NCI-H510A (cell line): ENCODE data around the gene AKAP13.
A peak's percentile ranks its signal among the peaks of the same experiment; 100 is the strongest.

Experiments
- DNase-seq: peaks from one replicate; lab custom pipeline; 2025; lab: John Stamatoyannopoulos, UW

Gene AKAP13

DNA sequence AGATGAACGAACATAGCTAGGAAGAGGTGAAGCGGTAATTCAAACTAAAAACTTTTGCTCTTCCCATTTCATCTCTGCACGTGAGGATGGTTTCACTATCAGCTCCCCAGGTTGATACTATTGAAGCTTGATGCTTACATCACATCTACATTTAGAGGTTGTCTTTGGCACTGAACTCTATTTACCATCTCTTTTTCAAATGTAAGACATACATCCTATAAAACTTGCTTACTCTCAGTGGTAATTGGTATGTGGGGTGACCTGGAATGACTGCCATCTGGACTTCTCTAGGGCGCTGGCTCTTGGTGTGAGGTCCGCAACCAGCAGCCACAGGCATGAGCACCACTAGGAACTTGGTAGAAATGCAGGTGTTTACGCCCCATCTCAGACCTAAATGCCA, 118.1 kb downstream of the AKAP13 start:
- DNase-seq, result no peak

DNA sequence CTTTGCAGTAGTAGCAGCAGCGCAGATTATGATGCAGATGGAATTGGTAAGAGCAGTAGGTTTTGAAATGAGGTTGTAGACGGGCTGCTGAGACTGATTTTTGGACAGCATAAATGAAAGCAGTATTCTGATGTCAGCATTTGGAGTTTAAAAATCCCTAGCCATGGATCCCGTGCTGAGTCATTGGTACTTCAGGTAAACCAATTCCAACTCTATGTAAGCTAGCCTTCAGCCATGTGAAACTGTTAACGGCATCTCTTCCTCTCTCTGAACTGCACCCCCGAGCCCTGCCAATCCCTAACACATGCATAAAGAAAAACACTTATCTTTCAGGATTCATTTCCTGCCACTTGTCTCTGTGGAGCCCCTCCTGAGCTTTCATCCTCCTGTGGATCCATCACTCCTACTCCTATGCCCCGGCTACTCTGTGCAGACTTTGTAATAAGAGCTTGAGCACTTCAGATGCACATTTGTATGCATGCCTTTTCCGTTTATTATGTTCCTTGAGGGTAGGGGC, 119.0 kb downstream of the AKAP13 start:
- peak; percentile 57 for DNase-seq

DNA sequence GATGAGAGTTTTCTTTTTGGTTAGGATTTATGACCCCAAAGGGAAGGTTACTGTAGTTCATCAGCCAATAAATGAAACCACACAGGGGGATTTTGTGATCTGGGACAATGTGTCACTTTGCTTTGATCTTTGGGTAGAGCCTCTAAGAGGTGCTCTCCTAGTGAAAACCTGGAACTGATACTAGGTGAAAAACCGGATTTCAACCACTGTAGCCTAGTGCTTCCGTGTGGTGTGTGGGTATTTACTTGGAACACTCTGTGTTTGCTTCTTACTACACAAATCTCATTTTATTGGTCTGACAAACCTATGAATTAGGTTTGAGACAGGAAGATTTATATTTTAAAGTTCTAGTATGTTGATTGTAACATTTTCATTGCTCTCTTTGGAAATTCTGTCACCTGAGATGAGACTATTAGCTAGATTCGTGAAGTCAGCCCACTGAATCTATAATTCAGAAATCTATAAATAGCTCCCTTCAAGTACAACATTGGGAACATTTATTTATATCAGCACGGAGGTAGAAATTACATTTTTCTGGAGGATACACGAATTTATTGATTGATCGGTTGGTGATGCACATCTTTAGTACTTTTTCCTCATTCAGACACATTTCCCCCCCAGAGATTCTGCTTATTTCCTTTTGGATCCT, 119.8 kb downstream of the AKAP13 start:
- no peak for DNase-seq

DNA sequence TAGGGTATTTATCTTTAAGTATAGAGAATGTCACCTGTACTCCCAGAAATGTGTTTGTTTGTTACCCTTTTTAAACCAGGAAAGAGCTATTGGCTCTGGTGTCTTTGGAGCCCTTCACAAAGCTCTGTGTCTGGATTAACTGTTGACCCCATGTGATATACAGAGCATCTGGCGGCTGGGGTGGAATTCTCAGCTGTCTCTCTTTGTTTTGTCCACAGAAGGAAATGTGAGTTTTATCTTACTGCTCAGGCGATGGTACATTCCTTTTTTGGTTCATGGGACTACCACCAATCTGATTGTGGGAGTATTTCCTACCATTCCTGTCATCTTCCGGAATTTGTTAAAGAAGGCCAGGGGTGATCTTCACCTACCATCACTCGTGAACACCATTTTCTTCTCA, 120.3 kb downstream of the AKAP13 start:
- no peak for DNase-seq

DNA sequence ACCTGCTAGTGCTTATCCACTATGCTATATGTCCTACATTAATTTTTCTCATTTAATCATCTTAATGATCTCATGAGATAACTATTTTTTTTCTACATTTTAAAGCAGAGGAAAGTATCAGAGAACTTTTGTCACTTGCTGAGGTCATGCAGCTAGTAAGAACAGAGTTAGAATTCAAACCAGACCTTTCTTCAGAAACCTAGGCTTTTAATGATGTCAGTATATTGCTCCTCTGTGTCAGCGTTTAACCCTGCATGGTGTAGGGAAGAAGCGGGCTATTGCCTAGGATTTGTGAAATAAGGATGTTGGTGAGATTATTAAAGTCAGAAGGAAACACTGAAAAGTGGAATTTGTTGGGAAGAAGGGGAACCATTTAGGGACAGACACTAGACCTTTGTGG, 121.2 kb downstream of the AKAP13 start:
- DNase-seq, result no peak

DNA sequence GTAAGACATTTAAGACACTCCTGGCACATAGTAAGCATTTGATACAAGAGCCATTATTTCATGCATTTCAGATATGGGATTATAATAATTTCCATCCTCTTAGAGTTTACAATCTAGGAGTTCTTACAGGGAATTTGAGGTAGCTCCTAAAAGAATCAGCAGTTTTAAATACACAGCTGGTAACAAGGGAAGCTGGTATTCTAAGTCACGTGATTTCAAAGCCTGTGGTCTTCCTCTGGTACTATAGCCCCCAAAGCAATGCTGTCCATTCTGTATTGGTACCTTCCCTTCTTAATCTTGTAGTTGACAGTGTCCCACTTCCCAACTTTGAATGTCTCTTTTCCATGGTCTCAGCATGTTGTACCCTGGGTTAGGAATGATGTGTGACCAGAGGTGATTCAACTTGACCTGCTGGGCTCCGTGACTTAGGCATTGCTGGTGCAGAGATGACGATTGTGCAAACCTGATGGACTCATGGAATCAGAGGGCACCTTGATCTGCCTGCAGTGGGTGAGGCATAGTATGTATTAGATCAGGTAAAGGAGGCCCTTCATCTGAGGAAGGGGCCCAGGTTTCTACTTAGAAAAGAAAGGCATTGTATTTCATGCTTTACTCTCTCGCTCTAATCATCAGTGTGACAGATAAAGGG, 122.9 kb downstream of the AKAP13 start:
- no peak for DNase-seq

DNA sequence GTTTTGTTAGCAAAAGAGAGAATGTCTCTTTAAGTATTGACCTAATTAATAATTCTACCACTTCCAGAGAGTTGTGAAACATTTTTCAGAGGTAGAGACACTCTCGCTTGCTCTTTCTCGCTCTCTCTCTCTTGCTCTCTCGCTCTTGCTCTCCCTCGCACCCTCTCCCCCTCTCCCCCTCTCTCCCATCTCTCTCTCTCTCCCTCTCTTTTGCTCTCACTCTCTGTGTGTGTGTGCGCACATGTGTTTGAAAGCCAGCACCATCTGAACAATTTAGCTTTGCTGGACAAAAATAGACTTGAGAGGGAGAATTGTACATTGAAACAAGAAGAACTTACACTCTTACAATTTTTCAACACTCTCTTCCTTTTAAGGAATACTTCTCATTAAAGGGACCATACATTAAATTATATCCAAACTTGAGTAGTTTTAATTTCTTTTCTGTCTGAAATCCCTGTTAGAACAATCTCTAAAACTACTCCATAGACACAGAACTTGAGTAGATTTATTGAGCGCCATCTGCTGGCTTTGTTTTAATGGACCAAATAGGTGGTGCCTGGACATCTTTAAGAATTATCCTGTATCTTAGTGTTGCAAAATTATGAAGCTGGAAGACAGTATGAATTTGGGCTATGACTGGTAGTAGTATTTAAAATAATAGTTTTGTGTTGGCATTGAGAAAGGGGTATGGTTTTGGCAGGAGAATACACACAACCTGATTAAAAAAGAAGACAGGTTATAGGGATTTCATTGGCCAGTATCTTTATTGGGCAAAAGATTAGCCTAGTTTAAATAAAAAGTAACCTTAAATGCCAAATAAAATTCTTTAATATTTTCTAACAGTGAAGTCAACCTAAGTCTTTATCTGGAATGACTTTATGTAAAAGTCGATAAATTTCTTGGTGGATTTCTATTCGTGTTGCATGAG, 124.6 kb downstream of the AKAP13 start:
- no peak for DNase-seq

DNA sequence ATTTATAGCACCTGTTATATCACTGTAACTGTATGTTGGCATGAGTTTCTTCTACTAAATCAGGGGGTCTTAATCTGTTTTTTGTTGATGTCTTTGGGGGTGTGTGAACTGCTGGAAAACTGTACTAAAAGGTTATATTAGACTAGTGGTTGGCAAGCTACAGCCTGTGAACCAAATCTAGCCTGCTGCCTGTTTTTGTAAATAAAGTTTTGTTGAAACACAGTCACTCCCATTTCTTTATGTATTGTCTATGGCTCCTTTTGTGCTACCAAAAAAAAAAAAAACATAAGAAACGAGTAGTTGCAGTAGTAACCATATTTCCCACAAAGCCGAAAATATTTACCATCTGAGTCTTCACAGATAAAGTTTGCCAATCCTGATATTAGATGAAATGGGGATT, 126.7 kb downstream of the AKAP13 start:
- no peak for DNase-seq

DNA sequence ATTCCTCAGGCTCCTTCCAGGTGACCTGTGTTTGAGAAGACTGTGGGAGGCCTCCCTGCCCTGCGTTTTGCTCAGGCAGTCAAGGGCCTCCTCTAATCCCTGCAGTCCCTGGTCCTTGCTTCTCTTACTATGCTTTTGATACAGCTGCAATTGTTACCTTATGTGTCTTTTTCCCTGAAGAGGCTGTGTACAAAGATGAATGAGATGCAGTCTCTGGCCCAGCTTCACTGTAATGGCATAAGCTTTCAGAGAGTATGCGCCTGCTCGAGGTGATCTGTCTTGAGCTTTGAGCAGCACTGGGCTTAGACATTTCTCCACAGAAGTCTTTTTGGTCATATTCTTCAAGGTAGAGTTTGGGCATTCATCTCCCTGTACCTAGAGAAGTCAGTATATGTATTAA, 129.6 kb downstream of the AKAP13 start:
- no peak for DNase-seq

DNA sequence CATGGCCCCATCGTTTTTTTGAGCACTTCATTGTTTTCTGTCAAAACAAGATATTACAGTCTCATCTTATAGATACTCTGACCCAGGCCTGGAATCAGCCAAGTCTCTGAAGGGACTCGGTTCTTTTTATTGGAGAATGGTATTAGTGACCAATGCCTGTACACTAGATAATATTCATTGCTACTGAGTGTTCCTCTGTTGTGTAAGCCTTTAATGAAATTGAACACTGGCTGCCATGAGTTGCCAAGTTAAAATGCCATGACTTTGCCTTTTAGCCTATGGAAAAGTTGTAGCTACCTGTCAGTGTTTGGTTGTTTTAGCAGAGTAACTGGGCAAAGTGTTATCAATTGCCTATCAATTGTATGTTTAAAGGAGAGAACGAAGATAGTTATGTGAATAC, 134.0 kb downstream of the AKAP13 start:
- DNase-seq, result no peak

DNA sequence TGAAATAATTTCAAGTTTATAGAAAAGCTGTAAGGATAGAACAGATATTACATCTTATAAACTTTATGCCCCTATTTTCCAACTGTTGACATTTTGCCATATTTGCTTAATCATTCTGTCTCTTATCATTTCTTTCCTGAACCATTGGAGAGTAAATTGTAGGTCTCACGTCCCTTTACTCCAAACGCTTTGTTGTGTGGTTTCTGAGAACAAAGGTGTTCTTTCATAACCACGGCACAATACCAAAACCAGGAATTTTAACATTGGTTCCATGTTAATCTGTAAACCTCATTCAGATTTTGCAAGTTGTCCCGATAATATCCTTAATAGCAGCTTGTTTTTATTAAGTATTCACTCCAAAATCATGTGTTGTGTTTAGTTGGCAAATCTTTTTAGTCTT, 134.8 kb downstream of the AKAP13 start:
- DNase-seq, result no peak

DNA sequence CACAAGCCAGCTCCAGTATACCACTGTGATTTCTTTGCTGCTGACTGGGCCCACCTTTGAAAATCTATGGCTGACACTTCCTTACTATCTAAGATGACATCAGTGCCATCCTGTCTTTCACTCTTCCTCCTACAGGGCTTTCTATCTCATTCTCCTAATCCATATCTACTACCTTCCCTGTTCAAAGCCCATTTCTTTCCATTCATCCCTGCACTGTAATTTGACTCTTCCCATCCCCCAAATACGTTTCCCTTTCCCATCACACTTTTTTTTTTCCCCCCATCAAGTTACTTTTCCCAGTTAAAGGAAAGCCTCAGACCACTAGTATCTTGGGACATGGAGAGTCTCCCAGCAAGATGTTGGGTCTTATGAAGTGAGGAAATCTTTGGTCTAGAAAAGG, 136.7 kb downstream of the AKAP13 start:
- DNase-seq, result no peak

DNA sequence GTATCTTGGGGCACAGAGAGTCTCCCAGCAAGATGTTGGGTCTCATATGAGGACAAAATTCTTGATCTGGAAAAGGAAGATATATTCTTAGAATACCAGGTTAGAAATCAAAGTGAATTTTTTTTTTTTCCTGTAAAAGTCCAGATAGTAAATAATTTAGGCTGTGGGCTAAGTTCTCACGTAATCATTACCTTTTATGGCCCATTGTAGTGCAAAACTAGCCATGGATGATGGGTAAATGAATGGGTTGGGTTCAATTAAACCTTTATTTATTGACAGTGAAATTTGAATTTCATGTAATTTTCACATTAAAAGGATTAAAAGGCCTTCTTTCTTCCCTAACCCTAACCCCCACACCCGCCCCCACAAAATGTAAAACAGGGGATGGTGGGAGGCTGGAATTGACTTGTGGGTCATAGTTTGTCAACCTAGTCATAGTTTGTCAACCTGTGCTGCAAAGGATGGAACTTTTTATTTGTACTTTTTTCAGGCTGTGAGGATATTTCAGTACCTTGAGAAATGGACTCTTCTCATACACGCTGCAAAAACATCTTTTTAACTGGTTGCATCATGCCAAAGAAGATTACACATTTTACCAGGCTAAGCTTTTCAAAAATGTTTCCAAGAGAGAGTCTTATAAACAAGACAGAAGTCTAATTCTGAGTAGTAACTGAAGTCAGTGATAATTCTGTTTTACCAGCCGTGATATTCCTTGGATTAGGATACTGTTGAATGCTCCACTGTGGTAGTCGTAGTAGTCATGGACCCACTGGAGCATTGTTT, 138.8 kb downstream of the AKAP13 start:
- no peak for DNase-seq

DNA sequence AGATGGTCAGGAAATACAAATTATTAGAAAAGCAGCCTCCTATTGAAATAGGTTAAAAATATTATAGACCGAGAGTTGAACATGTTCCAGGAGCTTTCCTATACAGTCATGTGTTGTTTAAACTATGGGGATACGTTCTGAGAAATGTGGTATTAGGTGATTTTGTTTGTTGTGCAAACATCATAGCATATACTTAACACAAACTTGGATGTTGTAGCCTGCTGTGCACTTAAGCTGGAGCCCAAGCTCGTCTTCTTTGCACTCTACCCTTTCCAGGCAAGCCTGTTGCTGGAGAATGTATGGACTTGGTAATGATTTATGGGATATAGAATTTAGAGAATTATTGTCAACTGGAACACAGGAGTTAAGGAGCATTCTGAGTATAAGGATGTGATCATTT, 140.2 kb downstream of the AKAP13 start:
- no peak for DNase-seq

DNA sequence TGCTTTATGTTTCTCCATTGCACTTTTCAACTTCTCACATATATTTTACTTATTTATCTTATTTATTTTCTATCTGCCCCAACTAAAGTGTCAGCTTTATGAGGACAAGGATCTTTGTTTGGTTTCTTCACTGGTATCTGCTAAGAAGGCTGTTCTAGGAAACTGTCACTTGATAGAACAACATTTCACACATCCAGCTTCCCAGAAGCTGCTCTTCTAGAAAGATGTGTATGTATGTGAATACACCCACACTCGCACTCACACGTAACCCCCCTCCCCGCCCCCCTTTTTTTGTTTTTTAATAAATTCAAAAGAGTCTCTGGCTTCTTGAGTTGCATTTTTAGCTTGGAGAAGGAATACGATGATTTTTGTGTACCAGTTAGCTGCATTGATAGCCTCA, 143.1 kb downstream of the AKAP13 start:
- DNase-seq, result no peak

DNA sequence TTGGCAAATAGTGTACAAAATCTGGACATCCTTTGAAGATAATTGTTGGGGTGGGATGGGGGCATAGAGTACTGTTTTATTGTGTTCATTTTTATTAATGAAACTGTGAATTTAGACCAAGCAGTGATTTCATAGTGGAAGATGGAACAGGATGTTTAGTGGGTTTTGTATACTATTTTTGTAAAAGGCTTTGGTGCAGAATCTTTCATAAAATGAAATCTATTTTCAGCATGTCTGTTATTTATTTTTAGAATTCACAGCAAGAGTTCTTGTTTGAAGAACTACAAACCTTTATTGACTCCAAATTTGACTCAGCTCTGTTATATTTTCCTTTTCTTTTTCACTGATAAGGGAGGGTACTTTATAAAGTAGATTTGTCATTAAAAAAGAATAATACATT, 145.4 kb downstream of the AKAP13 start:
- DNase-seq, result no peak

DNA sequence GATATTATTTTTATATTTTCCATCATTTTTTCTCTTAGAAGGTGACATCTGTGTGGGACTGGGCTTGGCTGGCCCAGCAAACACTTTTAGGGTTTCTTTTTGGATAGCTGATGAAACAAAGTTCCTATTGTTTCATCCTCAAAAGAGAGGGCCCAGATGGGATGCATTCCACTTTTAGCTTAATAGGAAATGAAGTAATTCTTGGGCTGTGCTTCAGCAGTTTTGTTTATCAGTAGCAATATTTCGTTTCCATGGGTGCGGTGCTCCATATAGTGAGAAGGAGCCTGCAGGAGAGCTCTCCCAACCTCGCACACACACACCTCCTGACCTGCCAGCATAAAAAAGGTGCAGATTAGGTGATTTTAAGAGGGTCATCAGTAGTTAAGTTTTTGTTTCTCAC, 147.5 kb downstream of the AKAP13 start:
- DNase-seq, result no peak

DNA sequence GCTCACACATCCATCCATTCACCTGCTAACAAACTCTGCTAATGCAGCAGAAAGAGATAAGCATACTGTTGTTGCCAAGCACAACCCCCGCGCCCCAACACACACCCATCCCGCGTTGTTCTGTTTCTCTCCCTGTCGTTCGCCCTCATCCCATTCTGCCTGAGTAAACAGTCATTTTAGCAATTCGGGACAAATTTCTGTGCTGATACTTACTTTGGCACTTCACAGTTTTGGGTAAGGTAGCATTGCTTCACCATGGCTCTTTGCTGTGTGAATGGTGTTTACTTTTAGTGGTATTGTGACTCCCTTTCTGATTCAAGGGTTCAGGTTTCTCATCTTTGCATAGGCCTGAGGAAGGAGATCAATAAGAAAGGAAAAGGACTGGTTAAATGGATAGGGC, 149.7 kb downstream of the AKAP13 start:
- no peak for DNase-seq

DNA sequence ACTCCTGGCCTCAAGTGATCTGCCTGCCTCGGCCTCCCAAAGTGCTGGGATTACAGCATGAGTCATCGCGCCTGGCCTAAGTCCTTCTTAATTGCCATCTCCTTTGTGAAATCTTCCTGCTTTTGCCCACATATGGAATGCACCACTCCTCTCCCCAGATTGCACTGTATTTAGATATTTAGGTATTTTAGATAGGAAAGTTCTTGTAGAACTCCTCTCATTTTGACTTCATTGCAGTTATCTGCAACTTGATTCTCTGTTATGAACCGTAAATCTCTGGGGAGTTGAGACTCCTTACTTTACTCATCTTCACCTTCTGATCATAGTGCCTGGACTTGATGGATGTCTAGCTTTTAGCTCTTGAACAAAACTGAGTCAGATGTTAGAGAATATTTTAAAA, 150.7 kb downstream of the AKAP13 start:
- DNase-seq, result no peak

DNA sequence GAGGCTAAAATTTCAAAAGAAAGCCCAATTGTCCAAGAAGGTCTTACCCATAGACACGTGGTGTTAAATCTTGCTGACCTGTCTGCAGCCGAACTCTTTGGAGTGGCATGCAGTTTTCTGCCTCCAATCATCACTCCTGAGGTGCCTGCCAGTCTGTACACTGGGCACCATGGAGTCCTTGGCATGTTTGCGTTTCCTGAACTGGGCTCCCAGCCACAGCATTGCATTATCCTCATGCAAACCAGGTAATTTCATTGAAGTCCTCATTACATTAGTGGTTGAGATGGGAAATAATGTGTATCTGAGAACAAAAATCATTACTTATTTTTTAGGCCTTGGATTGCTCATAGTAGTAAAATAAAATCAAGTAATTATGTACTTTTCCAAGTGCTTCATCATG, 152.3 kb downstream of the AKAP13 start:
- no peak for DNase-seq

DNA sequence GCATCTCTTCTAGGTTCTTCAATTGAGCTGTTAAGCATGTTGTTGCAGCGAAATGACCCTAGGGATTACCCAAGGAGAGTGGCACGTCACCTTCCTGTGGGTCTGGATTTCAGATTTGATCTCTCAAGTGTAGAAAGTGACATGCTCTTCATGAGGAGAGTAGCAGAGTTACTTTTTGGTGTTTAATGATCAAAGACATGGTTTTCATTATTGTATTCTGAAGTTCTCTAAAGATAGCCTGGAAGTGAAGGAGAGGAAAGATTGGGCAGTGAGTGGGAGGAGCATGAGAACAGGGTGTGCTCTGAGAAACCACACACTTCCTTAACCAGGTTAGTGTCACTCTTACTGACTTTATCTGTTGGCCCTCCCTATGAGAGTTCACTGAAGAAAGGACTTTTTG, 153.6 kb downstream of the AKAP13 start:
- no peak for DNase-seq
